Hematopoietic multipotent progenitor cell treated with erythropoietin and hydrocortisone succinate and interleukin-3 and kit ligand, for 17 days (in vitro differentiated cells): ENCODE results near the gene SLC35F2.
"Not testable (repeated sequence)": the region's sequence is repeated elsewhere in the genome, so short reads cannot be mapped to it uniquely, and the experiment has no call there.

Experiments
- DNase-seq: peaks from one replicate; pipeline ENCODE4 v3.0.0-alpha.2; 2015; ENCODE audit warnings: low spot score

SLC35F2 gene, protein sequence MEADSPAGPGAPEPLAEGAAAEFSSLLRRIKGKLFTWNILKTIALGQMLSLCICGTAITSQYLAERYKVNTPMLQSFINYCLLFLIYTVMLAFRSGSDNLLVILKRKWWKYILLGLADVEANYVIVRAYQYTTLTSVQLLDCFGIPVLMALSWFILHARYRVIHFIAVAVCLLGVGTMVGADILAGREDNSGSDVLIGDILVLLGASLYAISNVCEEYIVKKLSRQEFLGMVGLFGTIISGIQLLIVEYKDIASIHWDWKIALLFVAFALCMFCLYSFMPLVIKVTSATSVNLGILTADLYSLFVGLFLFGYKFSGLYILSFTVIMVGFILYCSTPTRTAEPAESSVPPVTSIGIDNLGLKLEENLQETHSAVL

GRCh38 chr11:107858217-107859070 is at the start of gene SLC35F2:
TSS of gene SLC35F2 (minus strand) at chr11:107858787. CDS start at chr11:107858767, 20 bp downstream.
- DNase-seq: no peak

DNA sequence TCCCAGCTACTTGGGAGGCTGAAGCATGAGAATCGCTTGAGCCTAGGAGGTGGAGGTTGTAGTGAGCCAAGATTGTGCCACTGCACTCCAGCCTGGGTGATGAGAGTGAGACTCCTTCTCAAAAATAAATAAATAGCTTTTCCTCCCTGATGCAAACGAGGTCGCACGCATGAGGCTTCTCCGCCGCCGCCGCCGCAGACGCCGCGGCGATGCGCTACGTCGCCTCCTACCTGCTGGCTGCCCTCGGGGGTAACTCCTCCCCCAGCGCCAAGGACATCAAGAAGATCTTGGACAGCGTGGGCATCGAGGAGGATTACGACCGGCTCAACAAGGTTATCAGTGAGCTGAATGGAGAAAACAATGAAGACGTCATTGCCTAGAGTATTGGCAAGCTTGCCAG is 49.6 kb upstream of the SLC35F2 start:
- DNase-seq: no peak

GRCh38 chr11:107898270-107898669 is 39.7 kb upstream of the SLC35F2 start:
- no peak for DNase-seq

- DNase-seq: no peak
These were observed 23.7 kb upstream of the SLC35F2 start for GRCh38 chr11:107882095-107882820.

- not testable (repeated sequence) for DNase-seq
These were observed 22.9 kb upstream of the SLC35F2 start for GRCh38 chr11:107881471-107881870.

DNA sequence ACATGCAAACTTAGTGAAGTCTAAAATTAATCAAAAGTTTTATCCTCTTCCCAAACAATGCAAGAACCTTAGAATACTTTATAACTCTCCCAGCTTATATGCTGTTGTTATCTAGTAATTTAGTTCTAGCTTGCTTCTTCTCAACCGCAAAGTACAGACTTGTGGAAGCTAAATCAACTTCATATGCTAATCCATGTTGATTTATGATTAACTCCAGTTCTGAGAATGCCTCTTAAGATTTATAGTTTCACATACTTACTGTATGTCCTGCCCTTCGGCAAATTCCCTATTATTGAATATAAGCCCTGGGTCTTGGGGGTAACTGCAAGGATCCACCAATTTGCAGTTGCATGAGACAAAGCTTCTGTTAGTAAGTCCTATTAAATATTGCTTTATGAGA is 17.6 kb upstream of the SLC35F2 start:
- no peak for DNase-seq

DNA sequence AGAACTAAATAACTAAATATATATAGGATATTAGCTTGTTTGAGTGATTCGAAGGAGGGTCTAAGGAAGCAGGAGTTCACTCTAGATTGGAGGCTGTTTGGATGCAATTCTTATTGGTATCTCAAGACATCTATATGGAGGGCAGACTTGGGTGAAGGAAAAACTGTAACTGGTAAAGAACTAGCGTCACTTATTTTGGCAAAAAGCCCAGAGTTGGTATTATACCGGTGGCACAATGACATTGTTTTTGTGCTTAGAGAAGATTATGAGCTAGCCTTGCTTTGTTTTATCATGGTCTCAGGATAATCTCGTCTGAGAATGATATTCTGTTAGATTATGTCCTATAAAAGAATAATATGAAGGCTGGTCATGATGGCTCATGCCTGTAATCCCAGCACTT is 6.0 kb upstream of the SLC35F2 start:
- no peak for DNase-seq

DNA sequence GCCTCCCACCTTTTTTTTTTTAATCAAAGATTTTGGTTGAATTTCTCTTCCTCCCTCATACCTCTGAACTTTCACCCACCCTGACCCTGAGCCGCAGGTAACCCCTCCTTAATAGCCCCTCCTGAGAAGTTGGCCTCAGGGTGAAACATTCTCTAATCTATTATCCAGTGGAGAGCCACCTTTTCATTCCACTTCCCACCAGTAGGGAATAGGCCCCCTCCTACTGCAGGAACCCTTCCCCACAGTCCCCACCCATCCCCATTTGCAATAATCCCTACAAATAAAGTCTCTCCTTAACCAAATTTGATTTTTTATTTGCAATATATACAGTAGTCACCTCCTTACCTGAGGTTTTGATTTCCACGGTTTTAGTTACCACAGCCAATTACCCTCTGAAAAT is 2.1 kb upstream of the SLC35F2 start:
- no peak for DNase-seq

DNA sequence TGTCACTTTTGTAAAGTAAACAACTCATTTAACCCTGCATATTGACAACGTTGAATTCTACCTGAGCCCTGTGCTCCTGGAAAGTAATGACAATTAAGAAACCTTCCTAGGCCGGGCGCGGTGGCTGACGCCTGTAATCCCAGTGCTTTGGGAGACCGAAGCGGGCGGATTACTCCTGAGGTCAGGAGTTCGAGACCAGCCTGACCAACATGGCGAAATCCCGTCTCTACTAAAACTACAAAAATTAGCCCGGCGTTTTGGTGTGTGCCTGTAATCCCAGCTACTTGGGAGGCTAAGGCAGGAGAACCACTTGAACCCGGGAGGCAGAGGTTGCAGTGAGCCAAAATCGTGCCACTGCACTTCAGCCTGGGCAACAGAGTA is 1.6 kb upstream of the SLC35F2 start:
- not testable (repeated sequence) for DNase-seq

GRCh38 chr11:107859459-107860239 is 1.1 kb upstream of the SLC35F2 start:
- no peak for DNase-seq

DNA sequence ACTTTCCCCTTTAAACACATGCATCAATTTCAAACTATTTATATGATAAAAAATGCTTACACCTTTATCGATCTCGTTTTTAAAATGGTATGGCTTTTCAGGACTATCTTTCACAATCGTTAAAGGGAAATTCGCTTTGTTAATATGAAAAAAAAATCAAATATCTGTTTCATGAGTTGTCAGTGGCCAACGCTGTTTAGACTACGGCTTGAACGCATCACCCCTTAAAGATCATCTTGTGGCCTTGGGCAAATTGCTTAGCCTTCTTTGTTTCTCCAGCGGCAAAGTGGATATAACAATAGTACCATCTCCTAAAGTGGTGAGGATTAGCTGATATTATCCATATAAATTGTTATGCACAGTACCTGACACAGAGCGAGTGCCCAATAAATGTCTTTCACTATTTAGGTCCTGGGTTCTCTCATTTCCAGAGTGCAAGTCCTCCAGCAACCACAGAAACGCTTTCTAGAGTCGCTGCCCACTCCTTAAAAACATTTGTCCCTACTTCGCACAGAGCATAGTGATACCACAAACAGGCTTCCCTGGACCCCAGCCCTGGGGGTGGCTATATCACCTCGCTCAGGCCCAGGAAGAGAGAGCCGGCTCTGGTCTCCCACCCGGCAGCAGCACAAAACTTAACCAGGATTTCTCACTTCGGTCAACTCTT is 904 bp downstream of the SLC35F2 start:
- DNase-seq: no peak

GRCh38 chr11:107856981-107857517 is 1.5 kb downstream of the SLC35F2 start:
- no peak for DNase-seq

GRCh38 chr11:107856180-107856980 is 2.2 kb downstream of the SLC35F2 start:
- no peak for DNase-seq

DNA sequence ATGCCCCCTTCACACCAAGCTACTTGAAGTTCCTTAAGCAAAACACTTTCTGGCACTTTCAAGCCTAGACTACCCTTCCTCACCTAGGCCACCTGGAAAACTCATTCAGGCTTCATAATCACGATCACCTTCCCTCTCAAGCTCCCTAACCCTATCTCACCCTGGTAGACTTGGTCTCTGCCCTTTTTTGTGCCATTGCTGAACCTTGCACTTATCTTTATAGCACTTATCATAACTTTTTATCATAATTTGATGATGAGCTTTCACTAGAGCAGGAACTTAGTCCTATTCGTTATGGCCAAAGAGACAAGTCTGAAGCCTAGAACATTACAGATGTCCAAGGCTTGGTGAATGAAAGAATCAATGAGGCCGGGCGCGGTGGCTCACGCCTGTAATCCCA is 5.5 kb downstream of the SLC35F2 start:
- DNase-seq: no peak

- DNase-seq: no peak
These were observed 6.8 kb downstream of the SLC35F2 start for GRCh38 chr11:107851704-107852310.

GRCh38 chr11:107849790-107850189 is 8.8 kb downstream of the SLC35F2 start:
- DNase-seq: no peak

DNA sequence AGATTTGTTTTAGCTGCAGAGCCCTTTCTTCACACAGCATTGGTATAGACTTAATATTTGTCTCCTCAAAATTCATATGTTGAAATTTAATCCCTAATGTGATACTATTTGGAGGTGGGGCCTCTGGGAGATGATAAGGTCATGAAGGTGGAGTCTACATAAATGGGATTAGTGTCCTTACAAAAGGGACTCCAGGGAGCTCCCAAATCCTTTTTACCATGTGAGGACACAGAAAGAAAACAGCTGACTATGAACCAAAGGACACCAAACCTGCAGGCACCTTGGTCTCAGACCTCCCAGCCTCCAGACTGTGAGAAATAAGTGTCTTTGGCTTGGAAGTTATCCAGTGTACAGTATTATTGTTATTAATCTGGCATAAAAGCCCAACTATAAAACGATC is 10.2 kb downstream of the SLC35F2 start:
- DNase-seq: no peak

- no peak for DNase-seq
These were observed 11.4 kb downstream of the SLC35F2 start for GRCh38 chr11:107847184-107847583.

GRCh38 chr11:107844041-107844440 is 14.5 kb downstream of the SLC35F2 start:
- no peak for DNase-seq
